COR-L47 (cell line): ENCODE data around the gene KRTAP4-12.
"Not testable (repeated sequence)": the region's sequence is repeated elsewhere in the genome, so short reads cannot be mapped to it uniquely, and the experiment has no call there.

Source experiments
- DNase-seq: peaks from one replicate; lab custom pipeline; 2025; lab: John Stamatoyannopoulos, UW

Gene KRTAP4-12

GRCh38 chr17:41123991-41124371, at the start of gene KRTAP4-12:
Gene KRTAP4-12 (minus strand): TSS chr17:41124182. CDS start chr17:41124122, 60 bp downstream.
- DNase-seq = not testable (repeated sequence)

- DNase-seq = no peak
These were observed 47.9 kb upstream of the KRTAP4-12 start for GRCh38 chr17:41171886-41172285.

- no peak for DNase-seq
These were observed 44.1 kb upstream of the KRTAP4-12 start, which contains the start of gene KRTAP4-3 for GRCh38 chr17:41168121-41168520. Gene KRTAP4-3 (minus strand): TSS chr17:41168221. CDS start chr17:41168172, 49 bp downstream.

GRCh38 chr17:41167561-41167960, 43.6 kb upstream of the KRTAP4-12 start:
- no peak for DNase-seq

GRCh38 chr17:41163828-41164227, 39.8 kb upstream of the KRTAP4-12 start:
- DNase-seq = no peak

GRCh38 chr17:41160648-41161047, 36.7 kb upstream of the KRTAP4-12 start, which contains the start of gene KRTAP4-4:
Gene KRTAP4-4 (minus strand): TSS chr17:41160748. CDS start chr17:41160691, 57 bp downstream.
- no peak for DNase-seq

- not testable (repeated sequence) for DNase-seq
These were observed 36.2 kb upstream of the KRTAP4-12 start for GRCh38 chr17:41160190-41160589.

- DNase-seq = no peak
These were observed 29.9 kb upstream of the KRTAP4-12 start for GRCh38 chr17:41153856-41154255.

GRCh38 chr17:41151525-41151924, 27.5 kb upstream of the KRTAP4-12 start:
- no peak for DNase-seq

GRCh38 chr17:41150026-41150425, 26.0 kb upstream of the KRTAP4-12 start:
- DNase-seq = no peak

GRCh38 chr17:41149652-41149985, 25.6 kb upstream of the KRTAP4-12 start, which contains the start of gene KRTAP4-5:
Gene KRTAP4-5 (minus strand): TSS chr17:41149825. CDS start chr17:41149767, 58 bp downstream.
- no peak for DNase-seq

GRCh38 chr17:41148971-41149651, 25.1 kb upstream of the KRTAP4-12 start:
- not testable (repeated sequence) for DNase-seq

- no peak for DNase-seq
These were observed 23.7 kb upstream of the KRTAP4-12 start for GRCh38 chr17:41147531-41148204.

GRCh38 chr17:41145261-41145660, 21.3 kb upstream of the KRTAP4-12 start:
- no peak for DNase-seq

- no peak for DNase-seq
These were observed 20.9 kb upstream of the KRTAP4-12 start for GRCh38 chr17:41144846-41145245.

- DNase-seq = no peak
These were observed 17.4 kb upstream of the KRTAP4-12 start for GRCh38 chr17:41141361-41141760.

- DNase-seq = no peak
These were observed 16.6 kb upstream of the KRTAP4-12 start, which contains the start of gene KRTAP4-6 for GRCh38 chr17:41140360-41141131. Gene KRTAP4-6 (minus strand): TSS chr17:41140544. CDS start chr17:41140487, 57 bp downstream.

GRCh38 chr17:41139865-41140264, 15.9 kb upstream of the KRTAP4-12 start:
- DNase-seq = not testable (repeated sequence)

- no peak for DNase-seq
These were observed 10.1 kb upstream of the KRTAP4-12 start for GRCh38 chr17:41133880-41134735.

GRCh38 chr17:41131979-41132378, 8.0 kb upstream of the KRTAP4-12 start:
- no peak for DNase-seq

GRCh38 chr17:41127371-41127770, 3.4 kb upstream of the KRTAP4-12 start:
- DNase-seq = no peak
